ENCODE results near the gene VGLL2.

Gene VGLL2

GRCh38 chr6:117270055-117270842 is 4.9 kb downstream of the VGLL2 start:
- DNase-seq = no peak

- DNase-seq = no peak
Measured at GRCh38 chr6:117270843-117271507, 5.6 kb downstream of the VGLL2 start.

GRCh38 chr6:117272032-117272866 is 6.9 kb downstream of the VGLL2 start:
- DNase-seq = no peak

GRCh38 chr6:117272891-117273290 is 7.5 kb downstream of the VGLL2 start:
- no peak for DNase-seq

- DNase-seq = no peak
Measured at GRCh38 chr6:117275205-117275604, 9.8 kb downstream of the VGLL2 start.

GRCh38 chr6:117275711-117276110 is 10.4 kb downstream of the VGLL2 start:
- no peak for DNase-seq

- no peak for DNase-seq
Measured at GRCh38 chr6:117276778-117277316, 11.5 kb downstream of the VGLL2 start.

- no peak for DNase-seq
Measured at GRCh38 chr6:117280922-117281321, 15.6 kb downstream of the VGLL2 start.

GRCh38 chr6:117288083-117288715 is 22.8 kb downstream of the VGLL2 start:
- DNase-seq = no peak

- DNase-seq = no peak
Measured at GRCh38 chr6:117290173-117290846, 25.0 kb downstream of the VGLL2 start.

- no peak for DNase-seq
Measured at GRCh38 chr6:117298941-117299340, 33.6 kb downstream of the VGLL2 start.

- no peak for DNase-seq
Measured at GRCh38 chr6:117303323-117303722, 38.0 kb downstream of the VGLL2 start.

GRCh38 chr6:117304446-117304845 is 39.1 kb downstream of the VGLL2 start:
- no peak for DNase-seq

- DNase-seq = no peak
Measured at GRCh38 chr6:117306227-117306790, 41.0 kb downstream of the VGLL2 start.

- no peak for DNase-seq
Measured at GRCh38 chr6:117307655-117308054, 42.3 kb downstream of the VGLL2 start.

GRCh38 chr6:117309069-117309468 is 43.7 kb downstream of the VGLL2 start:
- no peak for DNase-seq

- DNase-seq = no peak
Measured at GRCh38 chr6:117309611-117310010, 44.3 kb downstream of the VGLL2 start.

GRCh38 chr6:117311310-117311709 is 46.0 kb downstream of the VGLL2 start:
- DNase-seq = no peak

GRCh38 chr6:117311726-117312125 is 46.4 kb downstream of the VGLL2 start:
- no peak for DNase-seq

GRCh38 chr6:117317261-117317660 is 51.9 kb downstream of the VGLL2 start:
- DNase-seq = no peak
